Measurements from ENCODE around the gene NR2E1.

NR2E1 gene

DNA sequence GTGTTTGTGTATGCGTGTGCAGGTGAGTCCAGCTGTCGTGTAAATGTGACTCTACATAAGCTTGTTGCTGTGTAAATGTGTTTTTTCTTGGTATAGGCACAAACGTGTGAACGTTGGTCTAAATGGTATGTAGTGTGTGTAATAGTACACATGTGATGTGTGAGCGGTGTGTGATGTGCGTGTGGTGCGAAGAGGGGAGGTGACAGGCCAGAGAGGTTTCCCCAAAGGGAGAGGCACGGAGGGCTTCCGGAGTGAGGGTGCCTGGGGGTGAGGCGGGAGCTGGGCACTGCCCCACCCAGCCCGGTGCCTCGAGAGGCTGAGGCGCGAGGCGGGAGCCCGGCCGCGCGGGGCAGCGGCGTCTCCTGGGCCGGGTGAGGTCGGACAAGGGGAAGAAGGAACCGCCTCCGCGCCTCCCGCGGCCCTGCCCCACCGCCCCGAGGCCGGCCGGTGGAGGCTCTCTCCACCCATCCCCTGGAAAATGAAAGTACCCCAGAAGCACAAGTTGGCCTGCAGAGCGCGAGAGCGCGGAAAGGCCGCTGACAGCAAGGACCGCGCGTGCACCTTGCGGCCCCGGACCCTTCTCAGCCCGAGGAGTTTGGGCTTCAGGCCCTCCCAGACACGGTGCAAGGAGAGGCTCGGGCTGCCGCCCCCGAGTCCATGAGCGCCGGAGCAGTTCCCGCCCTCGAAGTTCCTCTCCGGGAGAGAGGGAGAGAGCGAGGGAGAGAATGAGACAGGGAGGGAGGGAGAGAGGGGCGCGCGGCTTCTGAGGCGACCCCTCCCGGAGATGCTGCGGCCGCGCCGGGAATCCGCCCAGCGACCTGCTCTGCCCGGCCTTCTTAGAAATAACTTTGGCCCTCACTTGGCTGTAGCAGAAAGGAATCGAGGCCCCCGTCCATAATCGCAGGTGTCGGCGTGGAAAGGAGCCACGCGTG, 48.1 kb upstream of the NR2E1 start:
- Histone ChIP-seq H3K4me3 (ENCODE audit: low read length) (peak overlapping the region; percentile 56), H3K27ac (ENCODE audit: low read depth, low read length) (no peak overlapping the region), H3K27me3 (ENCODE audit: control insufficient read depth, low read length) (peaks cover 93% of the 10 kb centered on the region), H3K4me1 (ENCODE audit: control insufficient read depth, low read length) (peaks cover 25% of the 10 kb centered on the region), H3K9me3 (ENCODE audit: control insufficient read depth, insufficient read depth, low read length) (no peaks in the 10 kb centered on the region), H3K79me2 (ENCODE audit: control insufficient read depth, low read length) (no peaks in the 10 kb centered on the region), H3K36me3 (ENCODE audit: control insufficient read depth, low read length) (no peaks in the 10 kb centered on the region), H3F3A (ENCODE audit: control insufficient read depth, insufficient read depth) (no peaks in the 10 kb centered on the region), H4K20me1 (ENCODE audit: control insufficient read depth, insufficient read depth, low read depth, low read length) (no peaks in the 10 kb centered on the region), H3K4me2 (ENCODE audit: low read length) (peak overlapping the region; percentile 69), H3K9me2 (replicated peaks; ENCODE audit: control insufficient read depth, low read length) (no peaks in the 10 kb centered on the region)
- TF ChIP-seq EZH2phosphoT487 (IDR thresholded peaks at IDR 0.05; ENCODE audit: borderline replicate concordance, low read length): peak; percentile 99
- no peak for TF ChIP-seq CTCF (IDR thresholded peaks at IDR 0.05; ENCODE audit: low read depth, low read length, poor library complexity, severe bottlenecking)

DNA sequence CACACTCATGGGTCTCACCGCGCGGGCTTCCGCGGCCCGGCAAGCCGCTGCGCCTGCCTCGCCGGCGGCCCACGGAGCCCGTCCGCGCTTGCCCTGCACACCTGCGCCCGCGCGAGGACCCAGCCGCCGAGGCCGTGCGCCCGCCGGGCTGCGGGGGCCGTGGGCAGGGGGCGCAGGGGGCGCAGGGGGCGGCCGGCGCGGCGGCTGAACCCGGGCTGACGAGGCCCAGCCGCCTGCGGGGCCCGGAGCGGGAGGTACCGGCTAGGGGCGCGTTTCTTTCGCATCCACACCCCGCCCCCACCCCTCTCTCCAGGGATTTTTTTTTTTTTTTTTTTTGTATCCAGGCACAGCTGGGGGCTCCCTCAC, 47.5 kb upstream of the NR2E1 start:
- H3K36me3 ChIP-seq (ENCODE audit: control insufficient read depth, low read length): no peaks in the 10 kb centered on the region
- H3K27me3 ChIP-seq (ENCODE audit: control insufficient read depth, low read length): peaks cover 93% of the 10 kb centered on the region
- TF ChIP-seq CTCF (IDR thresholded peaks at IDR 0.05; ENCODE audit: low read depth, low read length, poor library complexity, severe bottlenecking): no peak
- TF ChIP-seq EZH2phosphoT487 (IDR thresholded peaks at IDR 0.05; ENCODE audit: borderline replicate concordance, low read length): no peak
- H4K20me1 ChIP-seq (ENCODE audit: control insufficient read depth, insufficient read depth, low read depth, low read length): no peaks in the 10 kb centered on the region
- peak overlapping the region; percentile 56; the same call in 1 of the 2 replicates for H3K4me3 ChIP-seq (ENCODE audit: low read length)
- no peaks in the 10 kb centered on the region for H3K79me2 ChIP-seq (ENCODE audit: control insufficient read depth, low read length)
- peaks cover 25% of the 10 kb centered on the region for H3K4me1 ChIP-seq (ENCODE audit: control insufficient read depth, low read length)
- peak overlapping the region; percentile 69 for H3K4me2 ChIP-seq (ENCODE audit: low read length)
- H3F3A ChIP-seq (ENCODE audit: control insufficient read depth, insufficient read depth): no peaks in the 10 kb centered on the region
- H3K9me3 ChIP-seq (ENCODE audit: control insufficient read depth, insufficient read depth, low read length): no peaks in the 10 kb centered on the region
- no peaks in the 10 kb centered on the region for H3K9me2 ChIP-seq (replicated peaks; ENCODE audit: control insufficient read depth, low read length)
- no peak overlapping the region for H3K27ac ChIP-seq (ENCODE audit: low read depth, low read length)

- Histone ChIP-seq H3K36me3 (ENCODE audit: control insufficient read depth, low read length) (no peaks in the 10 kb centered on the region), H3K4me2 (ENCODE audit: low read length) (peak overlapping the region; percentile 44), H3K9me3 (ENCODE audit: control insufficient read depth, insufficient read depth, low read length) (no peaks in the 10 kb centered on the region), H3K4me1 (ENCODE audit: control insufficient read depth, low read length) (peaks cover 25% of the 10 kb centered on the region), H3K4me3 (ENCODE audit: low read length) (peak overlapping the region; percentile 40), H3K27ac (ENCODE audit: low read depth, low read length) (no peak overlapping the region), H3K79me2 (ENCODE audit: control insufficient read depth, low read length) (no peaks in the 10 kb centered on the region), H3F3A (ENCODE audit: control insufficient read depth, insufficient read depth) (no peaks in the 10 kb centered on the region), H3K27me3 (ENCODE audit: control insufficient read depth, low read length) (peaks cover 93% of the 10 kb centered on the region), H4K20me1 (ENCODE audit: control insufficient read depth, insufficient read depth, low read depth, low read length) (no peaks in the 10 kb centered on the region), H3K9me2 (replicated peaks; ENCODE audit: control insufficient read depth, low read length) (no peaks in the 10 kb centered on the region)
- no peak for TF ChIP-seq CTCF (IDR thresholded peaks at IDR 0.05; ENCODE audit: low read depth, low read length, poor library complexity, severe bottlenecking)
- TF ChIP-seq EZH2phosphoT487 (IDR thresholded peaks at IDR 0.05; ENCODE audit: borderline replicate concordance, low read length): peak; percentile 98
Measured at GRCh38 chr6:108118810-108119768, 46.7 kb upstream of the NR2E1 start.
